MM.1S (cell line): ENCODE results near the gene SLC25A25.

Source experiments
- CTCF ChIP-seq: fragments of 300-600 bp; sonication (generic); IDR thresholded peaks from 2 replicates; pipeline ENCODE4 v1.5.1; 2016; ENCODE audit warnings: antibody characterized with exemption, low read length, mixed read lengths
- EZH2 ChIP-seq: fragments of 300-600 bp; sonication (generic); optimal IDR thresholded peaks from 2 replicates; pipeline ENCODE3; 2017; ENCODE audit warnings: low read depth, mild to moderate bottlenecking, antibody characterized with exemption, low read length, mixed read lengths
- EZH2phosphoT487 ChIP-seq: fragments of 300-600 bp; sonication (generic); IDR thresholded peaks from 2 replicates; pipeline ENCODE4 v1.6.1; 2018; ENCODE audit warnings: antibody characterized with exemption, low read length

GRCh38 chr9:128100581-128100980 lies 32.5 kb downstream of the SLC25A25 start:
- TF ChIP-seq CTCF (no peak), EZH2phosphoT487 (no peak), EZH2 (no peak)
